KMS-11 (cell line): ENCODE results near the gene EXOC6B.

Experiments
- H2AFZ ChIP-seq: fragments of 200-600 bp; sonication (generic); 2 replicates; pipeline ENCODE4 v1.6.1; 2016; ENCODE audit warnings: antibody characterized with exemption, mixed run types, low read depth
- H3K27ac ChIP-seq: fragments of 200-600 bp; sonication (generic); 2 replicates; pipeline ENCODE4 v1.6.1; 2016; ENCODE audit warnings: mild to moderate bottlenecking, mixed run types
- H3K27me3 ChIP-seq: fragments of 200-600 bp; sonication (generic); 2 replicates; pipeline ENCODE4 v1.6.1; 2017; ENCODE audit warnings: mild to moderate bottlenecking, low read depth, mixed run types, moderate library complexity; ENCODE audit not compliant: insufficient read depth
- H3K36me3 ChIP-seq: fragments of 200-600 bp; sonication (generic); 2 replicates; pipeline ENCODE4 v1.6.1; 2017; ENCODE audit warnings: mild to moderate bottlenecking, mixed run types; ENCODE audit not compliant: insufficient read depth
- H3K4me1 ChIP-seq: fragments of 200-600 bp; sonication (generic); 2 replicates; pipeline ENCODE4 v1.6.1; 2016; ENCODE audit warnings: mild to moderate bottlenecking, low read depth, mixed run types; ENCODE audit not compliant: poor library complexity, severe bottlenecking
- H3K4me2 ChIP-seq: fragments of 200-600 bp; sonication (generic); 2 replicates; pipeline ENCODE4 v1.7.0; 2016; ENCODE audit warnings: mild to moderate bottlenecking, mixed run types
- H3K4me3 ChIP-seq: fragments of 200-600 bp; sonication (generic); IDR thresholded peaks from 2 replicates; pipeline ENCODE4 v1.6.1; 2017; ENCODE audit warnings: low read depth, low read length, mixed read lengths; ENCODE audit not compliant: insufficient read depth
- H3K79me2 ChIP-seq: fragments of 200-600 bp; sonication (generic); 2 replicates; pipeline ENCODE4 v1.6.1; 2016; ENCODE audit warnings: low read depth, mixed run types; ENCODE audit not compliant: insufficient read depth
- H3K9ac ChIP-seq: fragments of 200-600 bp; sonication (generic); 2 replicates; pipeline ENCODE4 v1.6.1; 2016; ENCODE audit warnings: mild to moderate bottlenecking, mixed run types
- H4K20me1 ChIP-seq: fragments of 200-600 bp; sonication (generic); 2 replicates; pipeline ENCODE4 v1.6.1; 2016; ENCODE audit warnings: mild to moderate bottlenecking, mixed run types; ENCODE audit not compliant: insufficient read depth
- TF ChIP-seq, protein P1 (sequence below): fragments of 200-600 bp; sonication (generic); conservative IDR thresholded peaks from 2 replicates; pipeline ENCODE4 v1.6.1; 2017; ENCODE audit warnings: low read depth, mild to moderate bottlenecking, antibody characterized with exemption, low read length, moderate library complexity, mixed read lengths

EXOC6B gene

DNA sequence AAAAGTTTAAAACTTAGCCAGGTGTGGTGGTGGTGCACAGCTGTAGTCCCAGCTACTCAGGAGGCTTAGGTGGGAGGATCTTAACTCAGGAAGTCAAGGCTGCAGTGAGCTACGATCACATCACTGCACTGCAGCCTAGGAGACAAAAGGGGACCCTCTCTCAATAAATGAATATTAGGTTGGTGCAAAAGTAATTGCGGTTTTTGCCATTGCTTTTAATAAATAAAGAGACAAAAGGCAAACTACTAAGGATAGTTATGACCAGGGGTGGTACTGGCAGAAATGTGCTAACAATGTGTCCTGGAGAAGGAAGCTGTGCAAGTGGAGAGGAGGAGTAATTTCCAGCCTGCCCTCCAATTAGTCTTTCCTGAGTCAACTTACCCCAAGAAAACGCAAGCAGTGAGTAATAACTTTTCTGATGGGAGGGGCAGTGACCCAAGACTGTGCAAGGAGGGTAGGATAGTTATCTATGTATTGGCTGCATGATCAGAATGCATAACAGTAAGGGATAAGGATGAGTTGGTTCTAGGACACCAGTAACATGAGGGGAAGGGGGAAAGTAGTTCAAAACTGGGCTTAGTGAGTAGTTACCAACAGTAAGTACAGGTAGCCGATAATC lies 1.5 kb downstream of the EXOC6B start:
- H3K27me3 ChIP-seq, result no peaks in the 10 kb centered on the region
- no peak overlapping the region for H3K9ac ChIP-seq
- no peaks in the 10 kb centered on the region for H4K20me1 ChIP-seq
- H3K36me3 ChIP-seq, result no peaks in the 10 kb centered on the region
- no peak overlapping the region for H2AFZ ChIP-seq
- H3K79me2 ChIP-seq, result no peaks in the 10 kb centered on the region
- TF ChIP-seq, protein P1, sequence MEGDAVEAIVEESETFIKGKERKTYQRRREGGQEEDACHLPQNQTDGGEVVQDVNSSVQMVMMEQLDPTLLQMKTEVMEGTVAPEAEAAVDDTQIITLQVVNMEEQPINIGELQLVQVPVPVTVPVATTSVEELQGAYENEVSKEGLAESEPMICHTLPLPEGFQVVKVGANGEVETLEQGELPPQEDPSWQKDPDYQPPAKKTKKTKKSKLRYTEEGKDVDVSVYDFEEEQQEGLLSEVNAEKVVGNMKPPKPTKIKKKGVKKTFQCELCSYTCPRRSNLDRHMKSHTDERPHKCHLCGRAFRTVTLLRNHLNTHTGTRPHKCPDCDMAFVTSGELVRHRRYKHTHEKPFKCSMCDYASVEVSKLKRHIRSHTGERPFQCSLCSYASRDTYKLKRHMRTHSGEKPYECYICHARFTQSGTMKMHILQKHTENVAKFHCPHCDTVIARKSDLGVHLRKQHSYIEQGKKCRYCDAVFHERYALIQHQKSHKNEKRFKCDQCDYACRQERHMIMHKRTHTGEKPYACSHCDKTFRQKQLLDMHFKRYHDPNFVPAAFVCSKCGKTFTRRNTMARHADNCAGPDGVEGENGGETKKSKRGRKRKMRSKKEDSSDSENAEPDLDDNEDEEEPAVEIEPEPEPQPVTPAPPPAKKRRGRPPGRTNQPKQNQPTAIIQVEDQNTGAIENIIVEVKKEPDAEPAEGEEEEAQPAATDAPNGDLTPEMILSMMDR, result no peak
- no peak overlapping the region for H3K4me3 ChIP-seq
- H3K4me2 ChIP-seq, result peak overlapping the region; percentile 26; the same call in 1 of the 2 replicates
- H3K27ac ChIP-seq, result no peak overlapping the region
- H3K4me1 ChIP-seq, result peaks cover 35% of the 10 kb centered on the region

DNA sequence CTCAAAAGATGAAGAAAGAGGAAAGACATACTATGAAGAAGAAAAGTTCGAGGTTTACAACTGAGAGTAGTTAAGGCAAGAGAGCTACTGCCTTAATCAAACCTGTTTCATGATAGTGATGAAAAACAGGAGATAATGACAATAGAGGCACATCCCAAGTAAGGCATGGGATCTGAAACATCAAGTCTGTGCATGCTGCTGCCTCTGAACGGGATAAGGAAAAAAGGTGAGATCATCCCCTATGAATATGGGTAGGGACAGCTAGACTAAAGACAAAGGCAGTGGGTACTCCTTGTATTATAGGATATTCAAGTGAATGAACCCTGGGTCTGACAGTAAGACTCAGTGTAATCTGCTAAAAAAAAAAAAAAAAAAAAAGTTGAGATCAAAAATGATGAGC lies 3.0 kb downstream of the EXOC6B start:
- Histone ChIP-seq H3K9ac (no peak overlapping the region), H3K27me3 (no peaks in the 10 kb centered on the region), H3K4me2 (no peak overlapping the region), H4K20me1 (no peaks in the 10 kb centered on the region), H3K27ac (no peak overlapping the region), H3K79me2 (no peaks in the 10 kb centered on the region), H3K36me3 (no peaks in the 10 kb centered on the region), H3K4me3 (no peak overlapping the region), H3K4me1 (peaks cover 19% of the 10 kb centered on the region), H2AFZ (no peak overlapping the region)
- TF ChIP-seq, protein P1, result no peak

DNA sequence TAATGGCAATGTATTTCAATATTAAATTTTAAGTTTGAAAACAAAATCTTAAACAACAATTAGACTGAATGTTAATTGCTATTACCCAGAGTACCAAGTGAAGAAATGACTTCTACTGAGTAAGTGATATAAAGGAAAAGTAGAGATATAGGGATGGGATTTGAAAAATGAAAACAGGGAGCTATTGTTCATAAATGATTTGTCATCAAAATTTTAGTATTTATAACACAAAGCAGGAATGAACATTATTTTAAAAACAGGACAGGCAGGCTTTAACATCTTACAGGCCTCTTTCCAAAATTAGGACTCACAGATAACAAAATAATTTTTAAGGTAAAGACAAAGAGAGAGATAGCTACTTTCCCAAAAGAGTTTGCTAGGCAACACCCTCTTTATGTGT lies 3.9 kb downstream of the EXOC6B start:
- Histone ChIP-seq H2AFZ (no peak overlapping the region), H3K9ac (no peak overlapping the region), H3K4me3 (no peak overlapping the region), H3K4me1 (peaks cover 15% of the 10 kb centered on the region), H3K4me2 (no peak overlapping the region), H3K79me2 (no peaks in the 10 kb centered on the region), H3K27ac (no peak overlapping the region), H3K36me3 (no peaks in the 10 kb centered on the region), H4K20me1 (no peaks in the 10 kb centered on the region), H3K27me3 (no peaks in the 10 kb centered on the region)
- TF ChIP-seq, protein P1, result no peak

DNA sequence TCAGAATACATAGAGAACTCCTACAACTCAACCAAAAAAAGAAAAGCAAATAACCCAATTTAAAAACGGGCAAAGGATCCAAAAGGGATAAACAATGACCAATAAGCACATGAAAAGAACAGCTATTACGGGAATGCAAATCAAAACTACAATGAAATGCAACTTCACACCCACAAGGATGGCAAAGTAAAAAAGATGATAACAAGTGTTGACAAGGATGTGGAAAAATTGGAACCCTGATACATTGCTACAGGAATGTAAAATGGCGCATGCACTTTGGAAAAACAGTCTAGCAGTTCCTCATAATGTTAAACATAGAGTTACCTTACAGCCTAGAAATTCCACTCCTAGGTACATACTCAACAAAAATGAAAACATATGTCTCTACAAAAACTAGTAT lies 4.7 kb downstream of the EXOC6B start:
- Histone ChIP-seq H3K4me3 (no peak overlapping the region), H3K4me1 (peaks cover 15% of the 10 kb centered on the region), H3K79me2 (no peaks in the 10 kb centered on the region), H3K27ac (no peak overlapping the region), H3K36me3 (no peaks in the 10 kb centered on the region), H3K4me2 (no peak overlapping the region), H2AFZ (no peak overlapping the region), H3K27me3 (no peaks in the 10 kb centered on the region), H3K9ac (no peak overlapping the region), H4K20me1 (no peaks in the 10 kb centered on the region)
- TF ChIP-seq, protein P1, result no peak
